Glomerular visceral epithelial cell (primary cell): Measurements from ENCODE around the gene NUP37.
A peak's percentile ranks its signal among the peaks of the same experiment; 100 is the strongest.

Experiments used
- DNase-seq: peaks from one replicate; pipeline ENCODE4 v3.0.0-alpha.2; 2016; ENCODE audit errors: extremely low spot score

Gene NUP37

GRCh38 chr12:102029141-102029540 lies 90.8 kb downstream of the NUP37 start:
- DNase-seq: no peak

GRCh38 chr12:102026728-102027127 lies 93.2 kb downstream of the NUP37 start:
- DNase-seq: no peak

DNA sequence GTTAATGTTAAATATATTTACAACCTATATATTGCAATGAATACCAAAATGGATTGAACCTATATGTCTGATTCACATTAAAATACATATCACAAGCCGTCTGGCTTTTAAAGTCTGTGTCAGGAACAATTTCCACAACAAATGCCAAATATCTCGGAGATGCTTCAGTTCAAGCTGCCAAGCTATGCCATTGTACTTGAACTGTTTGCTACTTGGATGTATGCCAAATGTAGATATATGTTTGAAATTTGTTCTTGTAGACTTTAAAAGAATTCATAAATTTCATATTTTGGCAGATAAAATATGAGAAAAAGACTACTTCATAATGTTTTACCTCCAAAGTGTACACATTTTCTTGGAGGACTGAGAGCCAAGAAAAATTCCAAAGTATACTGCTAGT lies 95.1 kb downstream of the NUP37 start:
- DNase-seq: no peak

DNA sequence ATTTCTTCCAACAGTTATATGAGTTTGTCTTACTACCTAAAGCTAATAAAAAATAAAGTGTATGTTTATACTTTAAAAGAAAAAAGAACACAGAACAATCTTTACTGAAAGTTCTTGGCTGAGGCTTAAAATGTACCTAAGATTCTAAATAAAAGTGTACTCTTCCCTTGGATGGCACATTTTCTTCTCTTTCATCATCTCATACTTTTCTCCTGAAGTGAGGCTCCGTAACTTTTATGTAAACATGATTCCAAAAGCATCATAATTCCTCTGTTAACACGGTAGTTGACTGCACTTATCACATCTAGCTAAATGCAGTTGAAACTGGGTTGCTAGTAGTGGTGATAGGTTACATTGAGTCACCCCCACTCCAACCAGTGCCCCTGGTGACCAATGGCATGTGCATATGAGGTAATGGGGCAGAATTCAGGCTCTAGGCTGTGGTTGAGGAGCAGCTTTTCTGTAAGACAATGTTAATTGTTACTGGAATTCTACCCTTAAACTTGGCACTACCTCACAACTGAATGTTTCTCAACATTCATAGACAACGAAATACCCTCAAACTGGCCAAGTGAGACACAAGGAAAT lies 96.5 kb downstream of the NUP37 start:
- peak; percentile 26 for DNase-seq
